GM12873 (cell line): ENCODE measurements around the gene MEGF11.

ENCODE experiments used
- CTCF ChIP-seq: IDR thresholded peaks from 2 replicates; pipeline ENCODE4 v1.5.1; 2012; ENCODE audit warnings: low read depth, mild to moderate bottlenecking, moderate library complexity, low read length, control low read depth; ENCODE audit not compliant: insufficient read depth; ENCODE audit errors: missing control alignments

MEGF11 gene

GRCh38 chr15:66138096-66138783 is 115.3 kb downstream of the MEGF11 start:
- TF ChIP-seq CTCF: no peak

GRCh38 chr15:66136948-66137347 is 116.6 kb downstream of the MEGF11 start:
- no peak for TF ChIP-seq CTCF

DNA sequence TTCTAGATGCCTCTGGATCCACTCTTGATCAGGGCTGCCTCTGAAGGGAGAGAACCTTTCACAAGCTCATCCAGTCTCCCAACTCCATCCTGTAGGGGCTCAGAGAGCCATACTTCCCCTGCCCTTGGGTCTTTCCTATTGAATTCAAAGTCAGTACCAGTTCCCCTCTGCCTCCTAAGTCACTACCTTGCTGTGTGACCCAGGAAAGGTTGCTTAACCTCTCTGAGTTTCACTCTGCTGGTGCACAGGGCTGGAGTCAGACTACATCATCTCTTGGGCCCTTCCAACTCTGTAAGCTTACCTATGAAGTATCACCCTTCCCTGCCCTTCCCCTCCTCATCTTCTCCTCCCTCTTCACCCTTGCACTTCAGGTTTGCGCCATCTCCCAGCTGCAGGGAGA is 117.9 kb downstream of the MEGF11 start:
- TF ChIP-seq CTCF: no peak

DNA sequence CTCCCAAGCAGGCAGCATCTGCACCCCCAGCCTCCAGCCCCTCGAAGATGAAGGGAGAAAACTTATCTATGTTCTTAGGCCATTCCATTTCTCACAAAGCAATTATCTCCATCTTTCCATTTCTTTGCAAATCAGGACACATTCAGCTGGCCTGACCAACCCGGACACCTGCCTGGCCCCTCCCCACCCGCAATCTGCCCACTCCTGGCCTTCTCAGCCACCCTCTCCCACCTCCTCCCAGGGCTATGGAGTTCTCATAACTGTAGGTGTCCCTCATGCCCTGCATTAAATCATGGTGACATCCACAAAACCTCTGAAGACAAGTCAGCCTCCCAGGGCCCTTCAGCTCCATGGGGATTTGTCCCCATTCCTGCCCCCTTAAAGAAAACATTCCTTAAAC is 119.3 kb downstream of the MEGF11 start:
- TF ChIP-seq CTCF: no peak

GRCh38 chr15:66133247-66133885 is 120.2 kb downstream of the MEGF11 start:
- TF ChIP-seq CTCF: no peak

DNA sequence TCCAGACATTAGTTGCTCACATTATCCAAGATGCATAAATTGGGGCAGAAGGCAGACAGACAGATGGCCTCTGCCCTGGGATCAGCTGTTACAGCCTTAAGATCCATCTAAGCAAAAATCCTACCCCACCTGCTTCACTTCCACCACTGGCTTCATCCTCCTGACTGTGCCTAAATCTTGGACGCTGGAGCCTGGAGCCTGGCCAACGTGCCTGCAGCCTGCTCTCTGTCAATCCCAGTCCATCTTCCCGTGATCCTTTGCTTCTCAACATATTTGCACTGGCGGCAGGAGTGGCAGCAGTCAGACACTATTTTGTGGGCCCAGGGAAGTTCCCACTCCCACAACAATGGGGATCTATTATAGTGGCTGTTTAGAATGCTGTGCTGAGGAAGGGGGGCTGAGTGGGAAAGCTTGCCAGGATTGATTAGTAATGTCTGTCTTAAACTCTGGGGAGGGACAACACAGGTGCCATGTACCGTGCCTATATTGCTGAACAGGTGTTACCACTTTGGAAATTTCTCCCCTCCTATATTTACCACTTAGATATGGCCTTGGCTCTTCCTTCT is 121.2 kb downstream of the MEGF11 start:
- no peak for TF ChIP-seq CTCF

DNA sequence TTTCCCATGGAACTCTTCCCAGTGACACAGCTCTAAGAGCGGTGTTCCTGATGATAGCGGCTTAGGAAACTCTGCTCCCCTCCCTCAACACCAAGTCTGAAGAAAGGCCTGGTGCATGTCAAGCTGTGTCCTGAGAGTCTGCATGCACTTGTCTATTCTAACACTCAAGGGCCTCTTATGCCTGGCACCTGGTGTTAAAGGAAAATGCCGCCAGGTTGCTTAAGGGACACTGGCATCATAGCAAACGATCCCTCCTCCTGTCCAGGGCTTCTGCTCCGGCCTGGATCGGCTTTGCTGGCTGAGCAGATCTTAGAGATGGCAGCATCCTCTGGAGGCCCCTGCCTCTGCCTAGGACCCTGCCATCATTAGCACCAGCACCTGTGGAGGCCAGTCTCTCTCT is 121.7 kb downstream of the MEGF11 start:
- no peak for TF ChIP-seq CTCF
